Neural crest cell (in vitro differentiated cells): Measurements from ENCODE around the gene CREBZF. TPM values are rescaled to one million over a fixed set of nuclear protein-coding genes. Genes with fewer than 3 reads are reported as not detected.

Experiments
- DNase-seq: peaks from one replicate; pipeline ENCODE4 v3.0.0; 2021; ENCODE audit warnings: low read depth, mixed read lengths, low spot score
- H3K27ac Mint-ChIP-seq: one replicate; pipeline ENCODE4 v1.8.0; 2021; ENCODE audit warnings: mild to moderate bottlenecking, mixed read lengths; ENCODE audit not compliant: unreplicated experiment
- H3K27me3 Mint-ChIP-seq: 2 replicates; pipeline ENCODE4 v1.8.0; 2021; ENCODE audit warnings: low read depth, mild to moderate bottlenecking, mixed read lengths
- H3K36me3 Mint-ChIP-seq: 2 replicates; pipeline ENCODE4 v1.8.0; 2021; ENCODE audit warnings: low read depth, mild to moderate bottlenecking, mixed read lengths
- H3K4me1 Mint-ChIP-seq: 2 replicates; pipeline ENCODE4 v1.8.0; 2021; ENCODE audit warnings: mixed read lengths
- H3K4me3 Mint-ChIP-seq: one replicate; pipeline ENCODE4 v1.8.0; 2021; ENCODE audit warnings: mild to moderate bottlenecking, mixed read lengths
- H3K9me3 Mint-ChIP-seq: 2 replicates; pipeline ENCODE4 v1.8.0; 2021; ENCODE audit warnings: mixed read lengths
- CTCF ChIP-seq: fragments of 200-600 bp; sonication (generic); conservative IDR thresholded peaks from 2 replicates; pipeline ENCODE4 v1.5.0; 2021; ENCODE audit warnings: antibody characterized with exemption, mild to moderate bottlenecking
- total RNA-seq: library from RNA; stranded (reverse); gene quantifications from 2 replicates; pipeline ENCODE4 v1.2.1, GENCODE V29; 2021

CREBZF gene
- total RNA-seq, 1 donor from 2014 or later = 59.7 TPM

- Mint-ChIP-seq H3K4me1 (no peaks in the 10 kb centered on the region), H3K9me3 (no peaks in the 10 kb centered on the region), H3K27ac (no peak overlapping the region), H3K36me3 (no peaks in the 10 kb centered on the region), H3K27me3 (no peaks in the 10 kb centered on the region), H3K4me3 (no peak overlapping the region)
- TF ChIP-seq CTCF = peak; percentile 66
- no peak for DNase-seq
Measured at GRCh38 chr11:85694385-85694980, 29.6 kb upstream of the CREBZF start.

GRCh38 chr11:85685820-85686459 is 21.0 kb upstream of the CREBZF start, which contains the start of gene CCDC89:
Gene CCDC89 (minus strand): TSS chr11:85686195. CDS start chr11:85686130, 65 bp downstream.
- H3K27ac Mint-ChIP-seq = no peak within 1 kb of the TSS
- TF ChIP-seq CTCF = no peak
- H3K4me1 Mint-ChIP-seq = no peaks in the 10 kb centered on the region
- H3K27me3 Mint-ChIP-seq = no peaks in the 10 kb centered on the region
- no peak within 1 kb of the TSS for H3K4me3 Mint-ChIP-seq
- no peak for DNase-seq
- no peaks in the 10 kb centered on the region for H3K9me3 Mint-ChIP-seq
- no peaks in the 10 kb centered on the region for H3K36me3 Mint-ChIP-seq

GRCh38 chr11:85685125-85685819 is 20.3 kb upstream of the CREBZF start:
- TF ChIP-seq CTCF = no peak
- no peak overlapping the region for H3K27ac Mint-ChIP-seq
- no peak overlapping the region for H3K4me3 Mint-ChIP-seq
- no peaks in the 10 kb centered on the region for H3K4me1 Mint-ChIP-seq
- no peaks in the 10 kb centered on the region for H3K9me3 Mint-ChIP-seq
- no peaks in the 10 kb centered on the region for H3K27me3 Mint-ChIP-seq
- no peaks in the 10 kb centered on the region for H3K36me3 Mint-ChIP-seq
- no peak for DNase-seq

GRCh38 chr11:85682330-85683305 is 17.7 kb upstream of the CREBZF start:
- H3K4me3 Mint-ChIP-seq = no peak overlapping the region
- H3K36me3 Mint-ChIP-seq = no peaks in the 10 kb centered on the region
- DNase-seq = no peak
- H3K4me1 Mint-ChIP-seq = no peaks in the 10 kb centered on the region
- H3K9me3 Mint-ChIP-seq = no peaks in the 10 kb centered on the region
- no peak for TF ChIP-seq CTCF
- H3K27ac Mint-ChIP-seq = no peak overlapping the region
- H3K27me3 Mint-ChIP-seq = peaks cover 2% of the 10 kb centered on the region

GRCh38 chr11:85680897-85681296 is 16.0 kb upstream of the CREBZF start:
- no peaks in the 10 kb centered on the region for H3K4me1 Mint-ChIP-seq
- H3K36me3 Mint-ChIP-seq = no peaks in the 10 kb centered on the region
- no peak overlapping the region for H3K4me3 Mint-ChIP-seq
- no peaks in the 10 kb centered on the region for H3K9me3 Mint-ChIP-seq
- no peak for DNase-seq
- peaks cover 2% of the 10 kb centered on the region for H3K27me3 Mint-ChIP-seq
- no peak for TF ChIP-seq CTCF
- no peak overlapping the region for H3K27ac Mint-ChIP-seq
